ENCODE results near the gene LMX1B.

GRCh38 chr9:126586236-126586635 is 27.5 kb upstream of the LMX1B start:
- TF ChIP-seq, protein P1, sequence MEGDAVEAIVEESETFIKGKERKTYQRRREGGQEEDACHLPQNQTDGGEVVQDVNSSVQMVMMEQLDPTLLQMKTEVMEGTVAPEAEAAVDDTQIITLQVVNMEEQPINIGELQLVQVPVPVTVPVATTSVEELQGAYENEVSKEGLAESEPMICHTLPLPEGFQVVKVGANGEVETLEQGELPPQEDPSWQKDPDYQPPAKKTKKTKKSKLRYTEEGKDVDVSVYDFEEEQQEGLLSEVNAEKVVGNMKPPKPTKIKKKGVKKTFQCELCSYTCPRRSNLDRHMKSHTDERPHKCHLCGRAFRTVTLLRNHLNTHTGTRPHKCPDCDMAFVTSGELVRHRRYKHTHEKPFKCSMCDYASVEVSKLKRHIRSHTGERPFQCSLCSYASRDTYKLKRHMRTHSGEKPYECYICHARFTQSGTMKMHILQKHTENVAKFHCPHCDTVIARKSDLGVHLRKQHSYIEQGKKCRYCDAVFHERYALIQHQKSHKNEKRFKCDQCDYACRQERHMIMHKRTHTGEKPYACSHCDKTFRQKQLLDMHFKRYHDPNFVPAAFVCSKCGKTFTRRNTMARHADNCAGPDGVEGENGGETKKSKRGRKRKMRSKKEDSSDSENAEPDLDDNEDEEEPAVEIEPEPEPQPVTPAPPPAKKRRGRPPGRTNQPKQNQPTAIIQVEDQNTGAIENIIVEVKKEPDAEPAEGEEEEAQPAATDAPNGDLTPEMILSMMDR (conservative IDR thresholded peaks at IDR 0.05) = no peak
- TF ChIP-seq ZFX (IDR thresholded peaks at IDR 0.05) = no peak

Measured in C4-2B (cell line).